Epidermal melanocyte (primary cell): Measurements from ENCODE around the gene ARGLU1.

Experiments used
- DNase-seq: peaks from one replicate; pipeline ENCODE4 v3.0.0; 2011; ENCODE audit warnings: low spot score; ENCODE audit not compliant: insufficient read length

Gene ARGLU1

DNA sequence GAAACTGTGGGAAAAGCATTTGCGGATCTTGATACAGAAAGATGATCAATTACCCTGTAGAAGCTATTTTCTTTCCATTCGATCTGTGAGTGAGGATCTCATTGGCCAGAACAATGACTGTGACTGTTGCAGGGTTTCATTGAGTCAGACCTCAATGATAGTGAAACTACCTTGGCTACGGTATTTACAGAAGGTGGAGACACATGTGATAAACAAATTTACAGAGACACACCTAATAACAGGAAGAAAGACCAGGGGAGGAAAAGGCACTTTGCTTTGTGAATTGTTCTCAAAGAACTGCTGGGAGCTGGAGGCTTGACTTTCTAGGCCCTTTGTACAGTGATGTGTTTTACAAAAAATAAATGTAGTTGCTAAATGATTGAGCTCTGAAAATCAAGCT lies 19.9 kb upstream of the ARGLU1 start:
- no peak for DNase-seq

DNA sequence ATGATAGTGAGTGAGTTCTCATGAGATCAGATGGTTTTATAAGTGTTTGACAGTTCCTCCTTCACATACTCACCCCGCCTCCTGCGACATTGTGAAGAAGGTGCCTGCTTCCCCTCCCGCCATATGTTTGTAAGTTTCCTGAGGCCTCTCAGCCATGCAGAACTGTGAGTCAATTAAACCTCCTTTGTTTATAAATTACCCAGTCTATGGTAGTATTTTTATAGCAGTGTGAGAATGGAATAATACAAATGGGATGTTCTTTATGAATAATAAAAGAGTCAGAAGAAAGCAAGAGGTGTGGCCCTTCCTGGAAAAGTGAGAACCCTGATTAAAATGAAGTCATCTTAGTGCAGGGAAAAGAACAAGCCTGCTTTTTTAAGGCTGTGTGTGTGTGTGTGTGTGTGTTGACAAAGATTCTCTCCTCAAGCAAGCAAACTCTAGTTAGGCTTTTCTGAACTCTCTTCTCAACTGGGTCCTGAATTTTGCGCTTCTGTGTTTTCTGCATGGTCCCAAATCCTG lies 18.8 kb upstream of the ARGLU1 start:
- DNase-seq: no peak

DNA sequence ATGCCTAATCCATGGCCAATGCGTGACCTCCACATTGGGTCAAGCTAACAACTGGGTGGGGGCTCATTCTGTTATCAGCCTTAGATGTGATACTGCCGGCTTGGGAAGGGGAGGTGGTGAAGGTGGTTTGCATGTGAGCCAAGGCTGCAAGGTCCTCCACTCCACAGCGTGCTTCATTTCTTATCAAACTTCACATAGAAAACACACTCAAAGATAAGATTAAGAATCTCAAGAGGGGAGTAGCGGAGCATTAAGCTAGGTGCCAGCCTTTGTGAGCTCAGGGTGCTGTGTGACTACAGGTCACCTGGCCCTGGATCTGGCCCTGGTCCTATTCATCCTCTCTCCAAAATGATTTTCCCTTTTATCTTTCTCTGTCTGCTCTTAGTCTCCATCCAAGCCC lies 13.3 kb upstream of the ARGLU1 start:
- no peak for DNase-seq

DNA sequence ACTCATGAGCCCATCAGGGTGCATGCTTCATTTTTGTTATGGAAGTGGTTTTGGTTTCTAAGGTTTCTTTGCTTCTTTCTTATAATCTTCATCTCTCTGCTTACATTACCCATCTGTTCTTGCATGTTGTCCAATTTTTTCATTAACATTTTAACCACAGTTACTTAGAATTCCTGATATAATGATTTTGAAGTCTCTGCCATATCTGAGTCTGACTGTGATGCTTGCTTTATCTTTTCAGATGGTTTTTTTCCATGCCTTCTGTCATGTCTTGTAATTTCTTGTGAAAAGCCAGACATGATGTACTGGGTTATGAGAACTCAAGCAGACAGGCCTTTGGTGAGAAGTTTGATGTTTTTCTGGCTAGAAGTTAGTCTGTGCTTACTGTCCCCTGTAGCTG lies 8.0 kb upstream of the ARGLU1 start:
- no peak for DNase-seq

DNA sequence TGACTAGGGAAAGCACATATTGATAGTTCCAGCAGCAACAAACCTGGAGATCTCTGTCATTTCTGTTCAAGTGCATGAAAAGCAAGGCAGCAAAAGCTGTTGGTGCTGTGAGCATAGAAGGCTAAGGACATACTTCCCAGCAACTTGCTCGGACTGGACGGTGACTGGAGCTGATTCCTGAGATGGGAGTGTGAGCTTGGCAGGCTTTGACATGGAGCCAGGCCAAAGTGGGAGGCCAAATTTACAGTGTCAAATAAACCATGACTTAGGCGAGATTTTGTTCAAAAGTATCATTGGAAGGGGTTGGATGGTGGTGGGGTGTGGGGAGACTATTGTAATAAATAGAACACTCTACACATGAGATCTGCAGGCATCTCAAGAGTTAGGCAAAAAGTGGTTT lies 5.9 kb upstream of the ARGLU1 start:
- DNase-seq: no peak

DNA sequence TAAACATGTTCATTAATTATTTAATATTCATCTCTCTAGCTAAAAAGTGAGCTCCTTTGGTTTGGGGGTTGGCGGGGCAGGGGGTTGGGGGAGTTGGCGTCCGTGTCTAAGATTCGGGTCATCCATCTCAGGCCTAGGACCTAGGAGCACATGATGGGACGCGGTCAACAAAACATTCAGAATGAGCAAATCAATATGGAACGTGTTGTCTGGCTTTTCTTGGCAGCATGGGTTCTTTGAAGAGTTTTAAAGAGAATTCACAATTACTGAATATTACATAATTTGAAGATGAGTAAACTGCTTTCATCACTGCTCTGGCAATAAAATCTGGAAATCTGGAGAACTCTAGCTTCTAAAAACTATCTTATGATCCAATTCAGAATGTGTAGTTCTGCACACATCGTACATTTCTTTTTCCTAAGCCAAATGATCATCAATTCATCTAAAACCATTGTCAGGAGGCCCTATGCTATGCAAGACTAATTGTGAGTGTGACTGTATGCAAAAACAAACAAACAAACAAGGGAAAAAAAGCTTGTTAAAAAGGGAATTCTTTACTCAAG lies 5.4 kb upstream of the ARGLU1 start:
- no peak for DNase-seq

DNA sequence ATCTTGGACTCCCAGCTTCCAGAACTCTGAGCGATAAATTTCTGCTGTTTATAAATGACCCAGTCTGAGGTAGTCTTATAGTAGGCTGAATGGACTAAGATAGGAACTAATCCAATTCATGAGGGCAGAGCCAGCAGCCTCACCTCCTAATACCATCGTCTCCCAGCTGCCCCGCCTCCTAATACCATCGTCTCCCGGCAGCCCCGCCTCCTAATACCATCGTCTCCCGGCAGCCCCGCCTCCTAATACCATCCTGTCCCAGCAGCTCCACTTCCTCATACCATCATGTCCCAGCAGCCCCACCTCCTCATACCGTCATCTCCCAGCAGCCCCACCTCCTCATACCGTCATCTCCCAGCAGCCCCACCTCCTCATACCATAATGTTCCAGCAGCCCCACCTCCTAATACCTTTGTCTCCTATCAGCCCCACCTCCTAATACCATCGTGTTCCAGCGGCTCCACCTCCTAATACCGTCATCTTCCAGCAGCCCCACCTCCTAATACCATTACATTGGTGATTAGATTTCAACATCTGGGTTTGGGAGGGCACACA lies 2.4 kb upstream of the ARGLU1 start:
- no peak for DNase-seq

DNA sequence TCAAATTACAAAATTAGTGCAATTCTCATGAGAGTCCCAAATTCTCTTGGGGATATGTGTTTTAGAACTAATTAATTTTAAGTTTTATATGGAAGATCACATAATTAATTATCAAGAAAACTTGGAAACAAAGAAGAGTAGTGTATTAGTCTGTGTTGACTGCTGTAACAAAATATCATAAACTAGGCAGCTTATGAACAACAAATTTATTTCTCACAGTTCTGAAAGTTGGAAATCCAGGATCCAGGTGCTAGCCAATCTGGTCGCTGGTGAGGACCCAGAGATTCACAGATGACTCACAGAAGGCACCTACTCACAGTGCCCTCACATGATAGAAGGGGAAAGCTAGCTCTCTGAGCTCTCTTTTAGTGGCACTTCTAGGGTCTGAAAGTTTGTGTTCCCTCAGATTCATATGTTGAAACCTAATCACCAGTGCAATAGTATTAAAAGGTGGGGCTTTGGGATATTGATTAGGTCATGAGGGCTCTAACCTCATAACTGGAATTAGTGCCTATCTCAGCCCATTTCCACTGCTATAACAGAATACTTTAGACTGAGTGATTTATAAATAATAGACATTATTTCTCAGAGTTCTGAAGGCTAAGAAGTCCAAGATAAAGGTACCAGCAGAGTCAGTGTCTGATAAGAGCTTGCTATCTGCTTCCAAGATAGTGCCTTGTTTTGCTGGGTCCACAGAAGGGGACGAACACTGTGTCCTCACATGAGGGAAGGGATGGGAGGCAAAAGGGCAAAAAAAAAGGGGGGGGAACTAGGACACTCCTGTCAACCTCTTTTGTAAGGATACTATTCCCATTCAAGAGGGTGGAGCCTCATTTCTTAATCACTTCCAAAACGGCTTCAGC lies 1.5 kb upstream of the ARGLU1 start:
- DNase-seq: no peak

DNA sequence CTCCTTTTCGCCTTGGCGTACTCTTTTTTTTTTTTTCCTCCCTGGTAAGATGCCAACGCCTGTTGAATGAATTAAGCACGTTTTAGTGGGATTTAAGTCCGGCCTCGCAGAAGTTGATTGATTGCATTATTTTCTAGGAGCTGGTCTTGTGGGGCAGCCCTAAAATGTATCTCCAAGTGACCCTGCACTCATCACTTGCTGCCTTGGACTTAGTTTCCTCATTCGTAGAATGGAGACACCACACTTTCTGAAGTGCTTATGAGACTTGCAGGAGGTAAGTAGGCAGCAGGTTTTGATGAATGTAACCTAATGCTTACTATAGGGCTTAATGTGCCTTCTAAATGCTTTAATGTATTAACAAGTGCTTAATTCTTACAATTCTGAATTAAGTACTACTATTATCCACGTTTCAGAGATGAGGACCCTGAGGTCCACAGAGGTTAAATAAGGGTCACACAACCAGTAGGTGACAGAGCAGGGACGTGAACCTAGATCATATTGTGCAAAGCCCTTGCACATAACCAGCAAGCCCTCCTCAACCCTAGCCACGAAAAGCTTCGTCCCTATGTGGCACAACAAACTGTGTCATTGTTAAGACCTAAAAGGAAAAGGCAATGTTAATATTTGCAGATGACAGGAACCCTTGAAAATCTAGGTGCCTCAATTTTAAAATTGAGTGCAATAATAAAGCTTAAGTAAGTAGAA lies 514 bp upstream of the ARGLU1 start:
- no peak for DNase-seq

DNA sequence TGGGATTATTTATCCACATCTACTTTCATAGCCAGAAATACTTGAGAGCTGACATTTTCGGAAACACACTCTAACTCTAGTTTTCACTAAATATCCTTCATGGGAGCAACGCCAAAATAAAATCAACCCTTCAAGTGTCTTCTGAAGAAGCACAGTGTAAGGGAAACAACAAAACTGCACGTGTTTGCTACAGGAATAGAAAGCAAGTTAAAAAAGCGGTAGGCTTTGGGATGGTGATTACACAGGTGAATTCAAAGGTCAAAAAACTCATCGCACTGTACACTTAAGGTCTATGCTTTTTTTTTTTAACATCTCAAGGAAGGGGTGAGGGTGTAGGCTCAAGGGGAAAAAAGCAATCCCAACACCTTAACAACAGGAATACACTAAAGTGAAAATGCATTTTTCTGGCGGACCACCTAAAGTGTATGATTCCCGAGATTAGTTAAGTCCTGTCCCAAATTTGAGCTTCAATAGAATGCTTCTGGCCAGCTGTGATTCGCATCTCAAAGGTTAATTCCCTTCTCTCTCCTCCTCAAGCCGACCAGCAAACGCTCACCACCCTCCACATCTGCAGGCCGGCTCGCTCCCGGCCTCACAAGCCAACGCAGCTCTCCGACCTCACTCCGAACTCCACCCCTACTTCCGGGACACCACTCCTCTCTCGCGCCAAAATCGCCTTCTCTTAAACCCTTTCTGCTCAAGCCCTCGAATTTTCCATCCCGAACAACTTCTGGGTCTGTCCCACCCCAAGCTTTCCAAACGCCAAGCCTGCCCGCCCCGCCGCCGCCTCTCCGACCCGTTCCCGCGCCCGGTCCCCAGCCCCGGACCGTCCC lies 1.1 kb downstream of the ARGLU1 start:
- DNase-seq: peak; percentile 59

DNA sequence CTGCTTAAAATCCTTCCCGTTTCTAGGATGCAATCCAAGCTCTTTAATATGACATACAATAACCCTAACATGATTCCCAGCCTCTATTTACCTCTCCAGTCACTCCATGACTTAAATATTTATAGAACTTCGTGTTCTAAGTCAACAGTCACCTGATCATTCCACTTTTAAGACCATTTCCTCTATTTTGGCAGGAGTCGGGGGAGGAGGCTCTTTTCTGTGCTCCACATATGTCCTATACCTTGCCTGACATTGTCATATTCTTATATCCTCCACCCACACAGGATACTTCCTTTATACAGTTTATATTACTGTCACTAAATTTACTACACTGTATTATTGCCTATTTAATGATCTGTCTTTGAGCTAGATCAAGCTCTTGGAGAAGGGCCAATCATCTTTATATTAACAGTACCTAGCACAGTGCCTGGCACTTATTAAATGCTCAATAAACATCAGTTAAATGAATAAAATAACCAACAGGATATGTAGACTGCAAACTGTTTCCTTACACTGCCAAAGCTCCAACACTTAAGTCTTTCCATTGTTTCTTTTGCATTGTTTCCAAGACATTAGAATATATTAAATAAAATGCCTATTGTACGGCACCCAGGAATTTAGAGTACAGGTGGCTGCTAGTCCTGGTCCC lies 2.7 kb downstream of the ARGLU1 start:
- DNase-seq: no peak

DNA sequence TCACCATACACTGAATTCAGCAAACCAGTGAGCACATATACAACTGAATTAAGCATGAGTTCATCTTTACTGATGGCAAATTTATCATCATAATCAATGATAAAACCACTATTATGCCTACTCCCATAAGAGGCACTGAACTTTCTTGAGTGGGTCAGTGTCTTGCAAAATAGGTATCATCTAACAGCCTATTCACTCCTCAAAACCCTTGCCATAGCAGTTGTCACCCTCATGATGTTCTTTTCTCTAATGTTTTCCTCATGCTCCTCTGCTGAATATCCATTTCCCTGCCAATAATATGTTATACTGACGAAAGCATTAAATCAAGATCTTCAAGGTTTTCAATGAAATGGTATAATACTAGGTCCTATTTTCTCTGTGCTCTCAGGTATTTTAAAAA lies 5.6 kb downstream of the ARGLU1 start:
- no peak for DNase-seq

DNA sequence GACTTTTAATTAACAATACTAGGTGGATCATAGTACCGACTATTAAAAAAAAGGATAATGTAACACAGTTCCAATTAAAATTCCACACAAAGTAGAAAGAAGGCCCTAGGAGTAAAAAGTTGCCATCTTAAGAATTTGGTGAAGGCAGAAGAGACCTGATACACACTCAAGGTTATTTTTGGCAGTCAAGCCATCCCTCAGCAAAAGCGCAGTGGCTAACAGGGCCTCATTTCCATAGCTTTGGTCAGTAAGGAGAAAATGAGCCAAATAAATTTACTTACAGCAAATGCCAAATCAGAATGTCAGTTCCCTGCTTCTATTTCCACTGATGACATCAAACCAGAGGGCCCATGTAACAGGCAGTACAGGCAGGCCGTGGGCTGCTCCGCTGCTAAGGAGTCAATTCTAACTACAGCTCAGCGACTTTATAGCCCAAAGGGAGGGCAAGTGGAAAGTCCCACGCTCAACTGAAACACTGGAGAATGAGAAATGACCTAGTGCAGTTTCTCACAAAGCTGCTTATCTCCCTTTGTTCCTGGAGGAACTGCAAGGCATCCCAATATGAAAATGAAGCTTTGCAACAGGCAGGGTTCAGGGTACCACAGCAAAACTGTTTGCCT lies 6.3 kb downstream of the ARGLU1 start:
- DNase-seq: no peak

DNA sequence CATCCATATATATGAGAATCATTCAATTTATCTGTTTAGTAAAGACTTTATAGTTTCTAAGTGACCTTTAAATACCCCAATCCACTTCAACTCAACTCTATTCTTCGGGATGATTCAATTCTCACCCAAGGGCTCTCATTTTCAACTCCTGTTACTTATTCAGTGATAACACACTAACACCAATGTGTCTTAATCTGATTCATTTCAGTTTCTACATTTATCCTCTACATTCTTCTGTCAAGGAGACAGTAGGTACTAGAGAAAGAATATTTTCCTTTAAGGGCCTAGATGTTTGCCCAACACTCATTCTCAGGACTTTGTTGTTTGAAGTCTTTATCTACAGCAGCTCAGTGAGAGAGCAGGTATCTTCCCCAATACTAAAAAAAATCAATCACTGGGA lies 7.1 kb downstream of the ARGLU1 start:
- DNase-seq: no peak

DNA sequence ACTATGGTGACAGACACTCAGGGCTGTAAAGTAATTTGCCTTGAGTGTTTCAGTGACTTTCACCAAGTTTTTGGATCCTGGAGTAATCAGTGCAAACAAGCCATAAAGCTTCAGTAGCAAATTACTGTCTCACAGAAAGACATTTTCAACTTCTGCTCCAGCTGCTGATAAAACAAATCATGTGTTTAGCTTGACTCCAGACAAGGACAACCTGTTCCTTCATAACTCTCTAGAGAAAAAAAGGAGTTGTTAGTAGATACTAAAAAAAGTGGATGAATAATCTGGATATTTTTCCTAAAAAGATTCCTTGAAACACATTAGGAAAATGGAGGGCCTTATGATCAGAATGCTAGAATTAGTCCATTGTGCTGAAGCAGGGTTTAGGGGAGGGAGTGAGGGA lies 9.4 kb downstream of the ARGLU1 start:
- no peak for DNase-seq

DNA sequence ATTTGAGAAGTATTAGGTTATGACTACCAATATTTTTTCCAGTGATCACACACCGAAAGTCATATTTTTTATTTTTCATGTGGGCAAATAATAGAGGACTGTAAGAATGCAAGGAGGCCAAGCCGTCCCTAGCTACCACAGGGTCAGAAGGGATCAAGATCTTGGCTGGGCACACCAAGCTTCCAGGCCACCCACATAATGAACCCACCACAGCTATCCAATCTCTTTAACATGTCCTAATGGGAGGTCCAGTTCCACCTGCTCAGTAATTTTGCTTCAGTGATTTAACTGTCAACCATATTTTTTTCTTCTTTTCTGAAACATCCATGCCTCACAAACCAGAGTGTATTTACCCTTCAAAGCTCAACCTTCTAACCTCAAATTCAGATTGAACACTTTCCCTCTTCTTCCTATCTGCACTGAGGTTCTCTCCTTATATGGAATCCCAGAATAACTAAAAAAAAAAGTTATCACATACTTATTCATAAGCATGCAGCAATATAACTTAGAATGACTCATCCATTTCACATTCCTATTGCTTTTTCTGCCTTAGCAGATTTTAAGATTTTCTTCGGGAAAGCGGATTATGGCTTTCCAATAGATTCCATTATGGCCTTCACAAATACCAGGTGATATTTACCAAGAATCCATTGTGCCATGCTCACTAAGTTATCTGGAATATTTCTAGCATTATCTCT lies 12.2 kb downstream of the ARGLU1 start:
- DNase-seq: no peak

DNA sequence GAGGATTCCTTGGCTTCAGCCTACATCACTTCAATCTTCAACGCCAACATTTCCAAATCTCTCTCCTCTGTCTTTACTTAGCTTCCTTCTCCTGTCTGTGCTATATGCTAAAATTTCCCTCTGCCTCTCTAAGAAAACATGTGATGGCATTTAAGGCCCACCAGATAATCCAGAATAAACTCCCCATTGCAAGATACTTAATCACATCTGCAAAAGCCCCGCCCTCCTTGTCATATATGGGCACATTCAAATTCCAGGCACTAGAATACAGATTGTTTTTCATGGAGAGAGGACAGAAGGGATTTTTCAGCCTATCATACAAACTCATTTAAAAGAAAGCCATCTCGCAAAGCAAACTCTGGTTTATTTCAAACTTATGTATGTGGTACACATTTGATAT lies 16.2 kb downstream of the ARGLU1 start:
- DNase-seq: no peak

DNA sequence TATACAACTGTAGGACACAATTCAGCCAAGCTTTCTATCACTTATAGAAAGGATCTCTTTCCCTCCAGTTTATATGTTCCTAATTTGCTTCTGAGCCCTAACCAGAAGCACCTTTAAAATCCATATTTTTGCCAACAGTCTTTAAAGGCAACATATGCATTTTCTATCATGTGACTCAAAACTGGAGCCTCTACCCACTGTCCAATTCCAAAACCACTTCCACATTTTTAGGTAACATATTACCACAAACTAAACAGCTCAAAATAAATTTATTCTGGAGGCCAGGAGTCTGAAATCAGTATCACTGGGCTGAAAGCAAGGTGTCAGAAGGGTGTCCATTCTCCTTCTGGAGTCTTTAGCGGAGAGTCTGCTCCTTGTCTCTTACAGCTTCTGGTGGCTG lies 16.6 kb downstream of the ARGLU1 start:
- no peak for DNase-seq

DNA sequence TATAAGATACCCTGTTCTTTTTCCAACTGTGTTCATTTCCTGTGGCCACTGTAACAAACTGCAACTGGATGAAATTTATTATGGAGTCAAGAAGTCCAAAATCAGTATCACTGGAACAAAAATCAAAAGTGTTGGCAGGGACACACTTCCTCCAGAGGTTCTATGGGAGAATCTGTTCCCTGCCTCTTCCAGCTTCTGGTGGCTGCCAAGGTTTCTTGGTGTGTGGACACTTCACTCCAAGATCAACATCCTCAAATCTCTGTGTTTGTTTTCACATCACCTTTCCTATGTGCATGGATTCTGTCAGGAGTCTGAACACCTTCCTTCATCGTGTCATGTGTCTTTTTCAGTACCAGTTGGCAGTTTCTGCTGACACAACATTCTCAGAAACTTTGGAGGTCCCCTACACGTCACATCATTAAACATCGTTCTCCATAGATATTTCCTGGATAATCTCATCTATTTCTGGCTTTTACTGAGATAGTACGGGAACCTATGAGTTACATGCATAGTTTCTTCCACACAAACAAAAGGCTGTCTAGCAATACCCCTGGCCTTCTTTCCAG lies 17.3 kb downstream of the ARGLU1 start:
- no peak for DNase-seq
